HCEC 1CT (cell line): ENCODE data around the gene USP17L25.
"Not testable (repeated sequence)": the region's sequence is repeated elsewhere in the genome, so short reads cannot be mapped to it uniquely, and the experiment has no call there.

ENCODE experiments used
- DNase-seq: peaks from one replicate; pipeline ENCODE4 v3.0.0-alpha.2; 2017

Gene USP17L25, protein sequence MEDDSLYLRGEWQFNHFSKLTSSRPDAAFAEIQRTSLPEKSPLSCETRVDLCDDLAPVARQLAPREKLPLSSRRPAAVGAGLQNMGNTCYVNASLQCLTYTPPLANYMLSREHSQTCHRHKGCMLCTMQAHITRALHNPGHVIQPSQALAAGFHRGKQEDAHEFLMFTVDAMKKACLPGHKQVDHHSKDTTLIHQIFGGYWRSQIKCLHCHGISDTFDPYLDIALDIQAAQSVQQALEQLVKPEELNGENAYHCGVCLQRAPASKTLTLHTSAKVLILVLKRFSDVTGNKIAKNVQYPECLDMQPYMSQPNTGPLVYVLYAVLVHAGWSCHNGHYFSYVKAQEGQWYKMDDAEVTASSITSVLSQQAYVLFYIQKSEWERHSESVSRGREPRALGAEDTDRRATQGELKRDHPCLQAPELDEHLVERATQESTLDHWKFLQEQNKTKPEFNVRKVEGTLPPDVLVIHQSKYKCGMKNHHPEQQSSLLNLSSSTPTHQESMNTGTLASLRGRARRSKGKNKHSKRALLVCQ

DNA sequence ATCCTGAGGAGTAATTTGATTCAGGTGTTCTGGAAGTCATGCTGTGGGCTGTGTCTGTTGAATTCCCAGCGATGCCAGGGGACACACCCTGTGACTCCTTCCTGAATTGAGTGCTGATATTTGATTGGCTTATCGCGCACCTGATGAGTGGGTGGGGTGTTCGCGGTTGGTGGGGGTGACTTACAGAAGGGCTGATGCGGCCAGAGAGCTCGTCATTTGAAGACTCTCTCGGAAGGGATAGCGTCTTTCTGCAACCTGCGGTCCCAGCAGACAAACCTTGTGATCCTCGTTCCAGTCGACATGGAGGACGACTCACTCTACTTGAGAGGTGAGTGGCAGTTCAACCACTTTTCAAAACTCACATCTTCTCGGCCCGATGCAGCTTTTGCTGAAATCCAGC is at the start of gene USP17L25:
Gene USP17L25, plus strand, starts transcription at position 301 of the 400 bp plus-strand sequence. Its CDS starts 0 bp downstream, at position 301.
- not testable (repeated sequence) for DNase-seq

DNA sequence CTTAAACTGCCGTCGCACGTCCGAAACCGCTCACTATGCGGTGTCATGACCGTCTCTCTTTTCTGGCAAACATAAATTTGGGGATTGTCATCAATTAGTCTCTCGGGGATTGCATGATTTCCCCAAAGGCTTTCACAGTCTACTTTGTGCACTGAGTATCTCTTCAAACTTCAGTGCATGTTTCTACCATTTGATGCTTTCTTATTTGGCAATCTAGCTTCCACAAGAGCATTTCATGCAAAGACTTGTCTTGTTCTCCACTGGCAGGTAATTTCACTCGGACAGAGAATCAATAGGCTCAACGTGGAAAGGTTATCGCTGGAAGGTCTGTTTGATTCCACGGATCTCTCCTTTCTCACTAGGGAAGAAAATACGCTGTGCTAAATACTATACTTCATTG is 5.5 kb upstream of the USP17L25 start:
- not testable (repeated sequence) for DNase-seq

DNA sequence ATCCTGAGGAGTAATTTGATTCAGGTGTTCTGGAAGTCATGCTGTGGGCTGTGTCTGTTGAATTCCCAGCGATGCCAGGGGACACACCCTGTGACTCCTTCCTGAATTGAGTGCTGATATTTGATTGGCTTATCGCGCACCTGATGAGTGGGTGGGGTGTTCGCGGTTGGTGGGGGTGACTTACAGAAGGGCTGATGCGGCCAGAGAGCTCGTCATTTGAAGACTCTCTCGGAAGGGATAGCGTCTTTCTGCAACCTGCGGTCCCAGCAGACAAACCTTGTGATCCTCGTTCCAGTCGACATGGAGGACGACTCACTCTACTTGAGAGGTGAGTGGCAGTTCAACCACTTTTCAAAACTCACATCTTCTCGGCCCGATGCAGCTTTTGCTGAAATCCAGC is 4.8 kb upstream of the USP17L25 start, which contains the start of gene USP17L24:
Gene USP17L24, plus strand, starts transcription at position 301 of the 400 bp plus-strand sequence. Its CDS starts 0 bp downstream, at position 301.
- DNase-seq, result not testable (repeated sequence)

DNA sequence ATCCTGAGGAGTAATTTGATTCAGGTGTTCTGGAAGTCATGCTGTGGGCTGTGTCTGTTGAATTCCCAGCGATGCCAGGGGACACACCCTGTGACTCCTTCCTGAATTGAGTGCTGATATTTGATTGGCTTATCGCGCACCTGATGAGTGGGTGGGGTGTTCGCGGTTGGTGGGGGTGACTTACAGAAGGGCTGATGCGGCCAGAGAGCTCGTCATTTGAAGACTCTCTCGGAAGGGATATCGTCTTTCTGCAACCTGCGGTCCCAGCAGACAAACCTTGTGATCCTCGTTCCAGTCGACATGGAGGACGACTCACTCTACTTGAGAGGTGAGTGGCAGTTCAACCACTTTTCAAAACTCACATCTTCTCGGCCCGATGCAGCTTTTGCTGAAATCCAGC is 4.6 kb downstream of the USP17L25 start, which contains the start of gene USP17L26:
Gene USP17L26, plus strand, starts transcription at position 301 of the 400 bp plus-strand sequence. Its CDS starts 0 bp downstream, at position 301.
- DNase-seq, result not testable (repeated sequence)

DNA sequence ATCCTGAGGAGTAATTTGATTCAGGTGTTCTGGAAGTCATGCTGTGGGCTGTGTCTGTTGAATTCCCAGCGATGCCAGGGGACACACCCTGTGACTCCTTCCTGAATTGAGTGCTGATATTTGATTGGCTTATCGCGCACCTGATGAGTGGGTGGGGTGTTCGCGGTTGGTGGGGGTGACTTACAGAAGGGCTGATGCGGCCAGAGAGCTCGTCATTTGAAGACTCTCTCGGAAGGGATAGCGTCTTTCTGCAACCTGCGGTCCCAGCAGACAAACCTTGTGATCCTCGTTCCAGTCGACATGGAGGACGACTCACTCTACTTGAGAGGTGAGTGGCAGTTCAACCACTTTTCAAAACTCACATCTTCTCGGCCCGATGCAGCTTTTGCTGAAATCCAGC is 9.4 kb downstream of the USP17L25 start, which contains the start of gene USP17L5:
Gene USP17L5, plus strand, starts transcription at position 301 of the 400 bp plus-strand sequence. Its CDS starts 0 bp downstream, at position 301.
- DNase-seq, result not testable (repeated sequence)

DNA sequence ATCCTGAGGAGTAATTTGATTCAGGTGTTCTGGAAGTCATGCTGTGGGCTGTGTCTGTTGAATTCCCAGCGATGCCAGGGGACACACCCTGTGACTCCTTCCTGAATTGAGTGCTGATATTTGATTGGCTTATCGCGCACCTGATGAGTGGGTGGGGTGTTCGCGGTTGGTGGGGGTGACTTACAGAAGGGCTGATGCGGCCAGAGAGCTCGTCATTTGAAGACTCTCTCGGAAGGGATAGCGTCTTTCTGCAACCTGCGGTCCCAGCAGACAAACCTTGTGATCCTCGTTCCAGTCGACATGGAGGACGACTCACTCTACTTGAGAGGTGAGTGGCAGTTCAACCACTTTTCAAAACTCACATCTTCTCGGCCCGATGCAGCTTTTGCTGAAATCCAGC is 14.1 kb downstream of the USP17L25 start, which contains the start of gene USP17L27:
Gene USP17L27, plus strand, starts transcription at position 301 of the 400 bp plus-strand sequence. Its CDS starts 0 bp downstream, at position 301.
- DNase-seq, result not testable (repeated sequence)

DNA sequence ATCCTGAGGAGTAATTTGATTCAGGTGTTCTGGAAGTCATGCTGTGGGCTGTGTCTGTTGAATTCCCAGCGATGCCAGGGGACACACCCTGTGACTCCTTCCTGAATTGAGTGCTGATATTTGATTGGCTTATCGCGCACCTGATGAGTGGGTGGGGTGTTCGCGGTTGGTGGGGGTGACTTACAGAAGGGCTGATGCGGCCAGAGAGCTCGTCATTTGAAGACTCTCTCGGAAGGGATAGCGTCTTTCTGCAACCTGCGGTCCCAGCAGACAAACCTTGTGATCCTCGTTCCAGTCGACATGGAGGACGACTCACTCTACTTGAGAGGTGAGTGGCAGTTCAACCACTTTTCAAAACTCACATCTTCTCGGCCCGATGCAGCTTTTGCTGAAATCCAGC is 18.9 kb downstream of the USP17L25 start, which contains the start of gene USP17L28:
Gene USP17L28, plus strand, starts transcription at position 301 of the 400 bp plus-strand sequence. Its CDS starts 0 bp downstream, at position 301.
- DNase-seq, result not testable (repeated sequence)

DNA sequence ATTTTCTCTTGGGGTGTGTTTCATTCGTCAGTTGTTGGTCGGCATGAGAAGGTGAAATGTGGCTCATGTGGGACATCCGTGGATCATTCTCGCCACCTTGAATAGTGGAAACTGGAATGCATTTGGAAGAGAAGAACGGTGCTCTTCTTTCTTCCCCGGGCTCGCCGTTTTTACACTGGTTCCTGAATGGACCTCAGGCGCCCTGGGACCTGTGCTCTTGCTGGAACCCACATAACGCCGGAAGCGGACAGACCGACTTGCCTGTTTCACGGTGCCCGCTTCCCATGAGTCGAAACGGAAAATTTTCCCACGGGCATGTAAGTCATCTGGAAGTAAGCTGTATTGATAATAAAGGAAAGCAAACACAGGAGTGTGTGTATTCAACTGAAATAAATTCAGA is 21.2 kb downstream of the USP17L25 start:
- not testable (repeated sequence) for DNase-seq

DNA sequence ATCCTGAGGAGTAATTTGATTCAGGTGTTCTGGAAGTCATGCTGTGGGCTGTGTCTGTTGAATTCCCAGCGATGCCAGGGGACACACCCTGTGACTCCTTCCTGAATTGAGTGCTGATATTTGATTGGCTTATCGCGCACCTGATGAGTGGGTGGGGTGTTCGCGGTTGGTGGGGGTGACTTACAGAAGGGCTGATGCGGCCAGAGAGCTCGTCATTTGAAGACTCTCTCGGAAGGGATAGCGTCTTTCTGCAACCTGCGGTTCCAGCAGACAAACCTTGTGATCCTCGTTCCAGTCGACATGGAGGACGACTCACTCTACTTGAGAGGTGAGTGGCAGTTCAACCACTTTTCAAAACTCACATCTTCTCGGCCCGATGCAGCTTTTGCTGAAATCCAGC is 23.6 kb downstream of the USP17L25 start, which contains the start of gene USP17L29:
Gene USP17L29, plus strand, starts transcription at position 301 of the 400 bp plus-strand sequence. Its CDS starts 0 bp downstream, at position 301.
- not testable (repeated sequence) for DNase-seq

DNA sequence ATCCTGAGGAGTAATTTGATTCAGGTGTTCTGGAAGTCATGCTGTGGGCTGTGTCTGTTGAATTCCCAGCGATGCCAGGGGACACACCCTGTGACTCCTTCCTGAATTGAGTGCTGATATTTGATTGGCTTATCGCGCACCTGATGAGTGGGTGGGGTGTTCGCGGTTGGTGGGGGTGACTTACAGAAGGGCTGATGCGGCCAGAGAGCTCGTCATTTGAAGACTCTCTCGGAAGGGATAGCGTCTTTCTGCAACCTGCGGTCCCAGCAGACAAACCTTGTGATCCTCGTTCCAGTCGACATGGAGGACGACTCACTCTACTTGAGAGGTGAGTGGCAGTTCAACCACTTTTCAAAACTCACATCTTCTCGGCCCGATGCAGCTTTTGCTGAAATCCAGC is 33.1 kb downstream of the USP17L25 start, which contains the start of gene USP17L30:
Gene USP17L30, plus strand, starts transcription at position 301 of the 400 bp plus-strand sequence. Its CDS starts 0 bp downstream, at position 301.
- not testable (repeated sequence) for DNase-seq

DNA sequence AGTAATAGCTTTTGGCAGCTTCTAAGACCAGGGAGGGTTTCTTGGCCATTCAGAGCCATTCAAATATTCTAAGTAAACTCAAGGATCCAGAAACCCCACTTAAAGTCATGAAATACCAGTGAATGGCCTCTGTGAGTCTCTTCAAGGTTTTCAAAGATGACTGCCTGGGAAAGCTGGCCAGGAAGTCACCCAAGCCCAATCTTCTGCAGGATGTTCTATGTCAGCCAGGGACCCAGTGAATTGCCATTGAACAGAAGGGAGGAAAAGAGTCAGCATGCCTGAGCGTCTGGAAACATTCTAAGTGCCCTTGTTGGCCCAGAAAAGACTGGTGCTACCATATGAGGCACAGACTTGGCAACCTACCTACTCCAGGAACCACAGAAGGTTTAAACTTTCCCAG is 50.2 kb downstream of the USP17L25 start:
- DNase-seq, result not testable (repeated sequence)
